GM19193 (cell line): ENCODE results near the gene NBAS.

Experiments used
- POLR2A ChIP-seq: IDR thresholded peaks from 4 replicates; pipeline ENCODE4 v1.6.1; 2011; ENCODE audit not compliant: insufficient read depth, insufficient read length; ENCODE audit errors: extremely low read depth

Gene NBAS

GRCh38 chr2:15594291-15595256 is 33.4 kb upstream of the NBAS start:
- no peak for TF ChIP-seq POLR2A

GRCh38 chr2:15593327-15593705 is 32.2 kb upstream of the NBAS start:
- TF ChIP-seq POLR2A = no peak

- peak; percentile 88 for TF ChIP-seq POLR2A
Observed at GRCh38 chr2:15591692-15592463, 30.7 kb upstream of the NBAS start, which contains the start of gene DDX1. Gene DDX1 (plus strand): TSS chr2:15591868. CDS start chr2:15591934, 66 bp downstream.

GRCh38 chr2:15591373-15591691 is 30.2 kb upstream of the NBAS start:
- no peak for TF ChIP-seq POLR2A

GRCh38 chr2:15588329-15588919 is 27.3 kb upstream of the NBAS start:
- no peak for TF ChIP-seq POLR2A

GRCh38 chr2:15584767-15585469 is 23.8 kb upstream of the NBAS start:
- no peak for TF ChIP-seq POLR2A

GRCh38 chr2:15584316-15584715 is 23.2 kb upstream of the NBAS start:
- no peak for TF ChIP-seq POLR2A

- no peak for TF ChIP-seq POLR2A
Observed at GRCh38 chr2:15583826-15584225, 22.7 kb upstream of the NBAS start.

GRCh38 chr2:15582710-15583357 is 21.7 kb upstream of the NBAS start:
- no peak for TF ChIP-seq POLR2A

- TF ChIP-seq POLR2A = no peak
Observed at GRCh38 chr2:15580451-15580850, 19.3 kb upstream of the NBAS start.

- no peak for TF ChIP-seq POLR2A
Observed at GRCh38 chr2:15579641-15580040, 18.5 kb upstream of the NBAS start.

GRCh38 chr2:15577071-15577735 is 16.1 kb upstream of the NBAS start:
- no peak for TF ChIP-seq POLR2A

- TF ChIP-seq POLR2A = no peak
Observed at GRCh38 chr2:15571729-15572128, 10.6 kb upstream of the NBAS start.

GRCh38 chr2:15570104-15570503 is 9.0 kb upstream of the NBAS start:
- TF ChIP-seq POLR2A = no peak
